AG10803 (cell line): ENCODE measurements around the gene DEF6.
A peak's percentile ranks its signal among the peaks of the same experiment; 100 is the strongest.

Experiments used
- DNase-seq: peaks from one replicate; pipeline ENCODE4 v3.0.0; 2010; ENCODE audit warnings: low read depth
- H3K4me3 ChIP-seq: 2 replicates; pipeline ENCODE4 v1.5.1; 2011; ENCODE audit warnings: mild to moderate bottlenecking, low read length, control low read depth
- TF ChIP-seq, protein P1 (sequence below): conservative IDR thresholded peaks from 2 replicates; pipeline ENCODE4 v1.5.1; 2011; ENCODE audit warnings: mild to moderate bottlenecking, low read length, control low read depth, inconsistent platforms

The DEF6 gene

DNA sequence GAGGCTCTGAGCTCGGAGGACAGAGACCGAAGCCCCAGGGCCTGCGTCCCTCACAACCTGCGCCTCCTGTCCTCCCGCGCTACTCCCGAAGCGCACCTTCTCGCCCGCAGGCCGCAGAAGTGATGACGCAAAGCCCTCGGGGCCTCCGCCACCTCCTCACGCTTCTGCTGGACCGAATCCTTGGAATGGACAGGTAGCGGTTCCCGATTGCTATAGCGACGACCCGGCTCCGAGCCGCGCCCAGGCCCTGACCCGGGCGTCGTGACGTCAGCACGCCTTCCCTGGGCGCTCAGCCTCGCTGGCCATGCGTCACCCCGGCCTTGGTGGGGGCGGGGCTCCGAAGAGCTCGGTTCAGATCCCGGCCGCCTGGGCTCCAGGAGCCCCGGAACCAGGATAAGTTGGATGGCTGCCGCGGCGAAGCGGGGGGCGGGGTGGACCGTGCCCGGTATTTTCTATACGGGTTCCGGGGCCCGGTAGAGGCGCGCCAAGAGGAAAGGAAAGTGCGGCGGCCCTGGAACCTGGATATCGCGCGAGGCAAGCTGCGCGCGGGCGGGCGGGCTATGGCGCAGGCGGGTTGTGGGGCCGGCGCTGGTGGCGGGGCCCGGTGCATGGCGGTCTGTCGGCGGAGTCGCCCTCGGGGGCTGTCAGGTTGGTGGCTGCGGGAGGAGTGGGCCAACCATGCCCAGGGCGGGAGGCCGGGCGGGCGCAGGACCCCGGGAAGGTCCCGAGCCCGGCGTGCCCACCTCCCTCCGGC is 38.2 kb upstream of the DEF6 start, which contains the start of gene ZNF76:
Gene ZNF76 (plus strand): TSS at position 542 of the 754 bp plus-strand sequence. CDS start 21,417 bp downstream, outside the sequence.
- peak; percentile 94 for DNase-seq
- peak within 1 kb of the TSS; percentile 98 for H3K4me3 ChIP-seq
- TF ChIP-seq, protein P1, sequence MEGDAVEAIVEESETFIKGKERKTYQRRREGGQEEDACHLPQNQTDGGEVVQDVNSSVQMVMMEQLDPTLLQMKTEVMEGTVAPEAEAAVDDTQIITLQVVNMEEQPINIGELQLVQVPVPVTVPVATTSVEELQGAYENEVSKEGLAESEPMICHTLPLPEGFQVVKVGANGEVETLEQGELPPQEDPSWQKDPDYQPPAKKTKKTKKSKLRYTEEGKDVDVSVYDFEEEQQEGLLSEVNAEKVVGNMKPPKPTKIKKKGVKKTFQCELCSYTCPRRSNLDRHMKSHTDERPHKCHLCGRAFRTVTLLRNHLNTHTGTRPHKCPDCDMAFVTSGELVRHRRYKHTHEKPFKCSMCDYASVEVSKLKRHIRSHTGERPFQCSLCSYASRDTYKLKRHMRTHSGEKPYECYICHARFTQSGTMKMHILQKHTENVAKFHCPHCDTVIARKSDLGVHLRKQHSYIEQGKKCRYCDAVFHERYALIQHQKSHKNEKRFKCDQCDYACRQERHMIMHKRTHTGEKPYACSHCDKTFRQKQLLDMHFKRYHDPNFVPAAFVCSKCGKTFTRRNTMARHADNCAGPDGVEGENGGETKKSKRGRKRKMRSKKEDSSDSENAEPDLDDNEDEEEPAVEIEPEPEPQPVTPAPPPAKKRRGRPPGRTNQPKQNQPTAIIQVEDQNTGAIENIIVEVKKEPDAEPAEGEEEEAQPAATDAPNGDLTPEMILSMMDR, result no peak

DNA sequence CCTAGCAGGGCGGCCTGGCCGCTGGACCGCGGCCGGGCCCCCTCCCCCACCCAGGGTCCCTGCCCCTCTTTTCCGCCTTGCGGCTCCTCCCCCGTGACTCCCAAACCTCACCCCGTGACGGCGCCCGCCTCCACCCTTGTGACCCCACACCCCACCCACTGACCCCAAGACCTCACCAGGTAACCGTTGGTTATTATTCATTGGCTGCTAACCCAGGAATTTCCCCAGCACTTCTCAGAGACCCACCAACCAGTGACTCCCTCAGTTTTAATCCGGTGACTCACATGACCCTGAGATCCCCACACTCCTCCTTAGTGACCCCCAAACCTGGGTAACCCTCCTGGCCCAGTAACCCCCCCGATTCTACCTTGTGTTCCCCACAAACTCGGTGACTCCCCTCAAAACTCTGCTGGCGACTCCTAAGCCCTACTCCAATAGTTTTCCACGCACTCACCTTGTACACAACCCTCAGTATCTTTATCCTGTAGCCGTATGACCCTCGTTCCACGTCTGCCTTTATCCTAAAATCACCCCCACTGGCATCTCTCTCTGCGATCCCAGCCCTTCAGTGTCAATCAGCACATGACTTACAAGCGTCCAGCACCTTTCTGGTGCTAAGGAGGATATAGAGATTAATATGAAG is 37.5 kb upstream of the DEF6 start:
- peak overlapping the region; percentile 98 for H3K4me3 ChIP-seq
- DNase-seq, result peak; percentile 25
- TF ChIP-seq, protein P1, result no peak

DNA sequence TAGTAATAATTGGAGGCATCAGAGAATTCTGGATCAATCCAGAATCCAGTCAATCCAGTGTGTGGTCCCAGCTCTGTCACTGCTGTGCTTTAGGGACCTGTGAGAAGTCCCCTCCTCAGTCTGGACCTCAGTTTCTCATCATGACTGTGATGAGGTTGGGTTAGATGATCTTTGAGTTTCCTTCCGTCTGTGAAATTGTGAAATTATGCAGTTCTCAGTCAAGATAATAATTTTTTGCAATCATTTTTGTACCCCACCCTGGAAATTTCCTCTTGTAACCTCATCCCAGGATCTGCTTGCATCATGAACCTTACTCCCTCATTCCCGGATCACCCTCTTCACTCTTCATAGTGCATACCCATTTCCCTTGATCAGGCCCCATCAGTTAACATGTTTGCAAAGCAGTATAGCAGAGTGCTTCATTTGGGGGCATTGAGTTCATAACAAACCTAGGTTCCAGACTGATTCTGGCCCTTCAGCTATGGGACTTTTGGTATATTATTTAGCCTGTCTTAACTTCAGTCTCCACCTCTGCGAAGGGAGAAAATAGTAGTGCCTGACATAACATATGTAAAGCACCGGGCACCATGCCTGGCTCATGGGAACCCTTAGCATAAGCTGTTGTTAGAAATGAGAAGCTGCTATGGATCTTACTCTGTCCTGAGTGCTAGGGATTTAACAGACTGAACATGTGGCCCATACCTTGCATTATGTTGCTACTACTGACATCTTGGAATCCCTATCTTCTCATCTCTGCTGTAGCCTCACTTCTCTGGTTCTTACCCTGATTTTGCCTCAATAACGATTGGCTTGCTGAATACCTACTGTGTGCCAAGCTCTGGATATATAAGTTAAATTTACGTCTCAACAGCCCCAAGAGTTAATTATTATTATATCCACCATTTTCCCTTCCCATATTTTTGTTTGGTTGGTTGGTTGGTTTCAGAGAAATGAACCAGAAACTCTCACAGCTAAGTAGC is 36.7 kb upstream of the DEF6 start:
- DNase-seq, result no peak
- H3K4me3 ChIP-seq, result peak overlapping the region; percentile 98
- TF ChIP-seq, protein P1, result no peak

DNA sequence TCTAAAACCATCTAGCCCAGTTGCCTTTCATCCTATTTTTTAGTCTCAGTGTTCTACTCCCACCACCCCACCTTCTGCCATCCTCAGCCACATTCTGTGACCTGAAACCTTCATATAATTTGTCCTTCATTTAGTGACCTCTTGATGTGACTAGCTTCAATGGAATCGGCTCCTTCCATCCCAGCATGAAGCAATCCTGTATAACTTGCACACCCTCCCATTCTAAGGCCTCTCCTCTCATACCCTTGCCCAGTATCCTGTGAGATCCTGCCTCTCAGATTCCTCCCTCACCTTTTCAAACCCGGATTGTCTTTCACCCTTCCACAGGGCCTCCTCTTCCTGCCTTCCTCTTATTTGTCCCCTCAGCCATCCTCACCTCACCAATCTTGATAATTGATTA is 35.0 kb upstream of the DEF6 start:
- TF ChIP-seq, protein P1, result no peak
- no peak overlapping the region for H3K4me3 ChIP-seq
- DNase-seq, result peak; percentile 62

DNA sequence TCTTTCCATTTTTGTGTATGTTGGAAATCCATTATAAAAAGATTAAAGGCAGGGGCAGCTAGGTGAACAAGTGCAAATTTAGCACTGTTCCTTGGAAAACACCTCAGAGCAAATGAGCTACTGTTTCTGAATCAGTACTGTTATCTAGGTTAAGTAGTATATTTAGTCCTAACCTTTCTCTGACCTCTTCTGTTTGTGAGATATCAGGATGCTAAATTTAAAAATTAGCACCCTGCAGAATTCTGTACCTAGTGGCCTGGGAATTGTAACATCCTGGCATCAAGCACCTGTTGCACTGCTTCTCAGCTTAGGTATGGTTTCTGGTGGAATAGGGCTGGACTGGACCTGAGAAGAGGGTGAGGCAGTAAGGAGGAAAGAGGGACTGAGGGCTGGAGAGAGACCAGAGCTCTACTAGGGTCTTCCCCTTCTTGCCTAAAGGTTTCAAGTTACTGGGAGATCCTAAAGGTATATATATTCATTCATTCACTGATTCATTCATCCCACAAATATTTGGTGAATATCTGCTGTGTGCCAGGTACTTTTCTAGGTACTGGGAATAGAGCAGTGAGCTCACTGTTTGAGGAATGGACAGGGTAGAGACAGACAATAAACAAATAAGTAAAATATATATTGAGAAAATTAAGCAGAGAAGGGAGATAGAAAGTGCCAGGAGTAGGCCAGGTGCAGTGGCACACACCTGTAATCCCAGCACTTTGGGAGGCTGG is 32.9 kb upstream of the DEF6 start:
- no peak overlapping the region for H3K4me3 ChIP-seq
- TF ChIP-seq, protein P1, result no peak
- no peak for DNase-seq

DNA sequence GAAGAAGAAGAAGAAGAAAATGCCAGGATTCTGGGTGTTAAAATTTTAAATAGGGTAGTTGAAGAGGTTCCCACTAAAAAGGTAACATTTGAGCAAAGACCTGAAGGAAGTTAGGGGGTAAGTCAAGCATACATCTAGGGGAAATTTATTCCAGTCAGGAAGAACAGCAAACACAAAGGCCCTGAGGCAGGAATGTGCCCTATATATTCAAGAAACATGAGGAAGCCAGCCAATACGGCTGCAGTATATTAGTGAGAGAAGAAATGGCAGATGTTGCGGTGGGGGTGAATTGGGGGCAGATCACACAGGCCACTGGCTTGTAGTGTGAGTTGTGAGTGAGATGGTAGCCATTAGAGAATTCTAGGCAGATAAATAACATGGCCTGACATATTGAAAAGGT is 32.1 kb upstream of the DEF6 start:
- DNase-seq, result no peak
- TF ChIP-seq, protein P1, result no peak
- H3K4me3 ChIP-seq, result no peak overlapping the region
